Stimulated activated CD4-positive, alpha-beta T cell treated with anti-CD3 and anti-CD28 coated beads, Interleukin-2, amount 100 ng/mL, for 48 hours (primary cell): ENCODE data around the gene AKAP6.

Experiments used
- DNase-seq, 2 donors: peaks; one replicate each; pipeline ENCODE4 v3.0.0-alpha.2; 2020

The AKAP6 gene

GRCh38 chr14:32412532-32412931, 83.4 kb downstream of the AKAP6 start:
- no peak for DNase-seq

- no peak for DNase-seq
Measured at GRCh38 chr14:32413967-32414640, 85.0 kb downstream of the AKAP6 start.

- DNase-seq: no peak
Measured at GRCh38 chr14:32414808-32415255, 85.7 kb downstream of the AKAP6 start.

- DNase-seq: no peak
Measured at GRCh38 chr14:32417956-32418552, 89.0 kb downstream of the AKAP6 start.

- DNase-seq: no peak
Measured at GRCh38 chr14:32419429-32419828, 90.3 kb downstream of the AKAP6 start.

GRCh38 chr14:32421781-32422180, 92.7 kb downstream of the AKAP6 start:
- DNase-seq: no peak

- DNase-seq: no peak
Measured at GRCh38 chr14:32422440-32422839, 93.3 kb downstream of the AKAP6 start.

- DNase-seq: no peak
Measured at GRCh38 chr14:32426028-32426427, 96.9 kb downstream of the AKAP6 start.

- DNase-seq: no peak
Measured at GRCh38 chr14:32426586-32427388, 97.7 kb downstream of the AKAP6 start.

GRCh38 chr14:32427726-32428528, 98.8 kb downstream of the AKAP6 start:
- no peak for DNase-seq

- no peak for DNase-seq
Measured at GRCh38 chr14:32428875-32429274, 99.8 kb downstream of the AKAP6 start.

- no peak for DNase-seq
Measured at GRCh38 chr14:32430326-32430725, 101.2 kb downstream of the AKAP6 start.

- no peak for DNase-seq
Measured at GRCh38 chr14:32432813-32433538, 103.9 kb downstream of the AKAP6 start.

- DNase-seq: no peak
Measured at GRCh38 chr14:32434180-32434579, 105.1 kb downstream of the AKAP6 start.

GRCh38 chr14:32434880-32435279, 105.8 kb downstream of the AKAP6 start:
- no peak for DNase-seq

- no peak for DNase-seq
Measured at GRCh38 chr14:32435411-32435810, 106.3 kb downstream of the AKAP6 start.

- no peak for DNase-seq
Measured at GRCh38 chr14:32436993-32437392, 107.9 kb downstream of the AKAP6 start.

GRCh38 chr14:32438517-32438916, 109.4 kb downstream of the AKAP6 start:
- no peak for DNase-seq

GRCh38 chr14:32443890-32444661, 115.0 kb downstream of the AKAP6 start:
- DNase-seq: no peak

GRCh38 chr14:32447371-32447770, 118.3 kb downstream of the AKAP6 start:
- no peak for DNase-seq

- DNase-seq: no peak
Measured at GRCh38 chr14:32449648-32450047, 120.5 kb downstream of the AKAP6 start.
